ENCODE data around the gene GSE1.

GSE1 gene

DNA sequence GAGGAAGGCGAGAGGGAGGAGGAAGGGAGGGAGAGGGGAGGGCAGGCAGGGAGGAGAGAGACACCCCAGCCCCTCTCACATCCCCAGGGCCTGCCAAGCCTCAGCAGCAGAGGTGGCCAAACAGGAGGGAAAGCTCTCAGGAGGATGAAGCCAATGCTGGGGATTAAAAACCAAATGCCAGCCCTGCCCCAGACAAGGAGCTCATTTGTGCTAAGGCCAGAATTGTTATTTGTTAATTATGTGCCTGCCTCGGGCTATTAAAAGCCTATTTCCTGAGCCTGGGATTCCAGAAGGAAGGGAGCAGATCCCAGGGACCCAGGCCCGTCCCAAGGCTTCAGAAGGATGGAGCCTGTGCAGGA, 103.5 kb downstream of the GSE1 start:
- DNase-seq (ENCODE audit: low read depth), result no peak
- no peak overlapping the region for H3K4me3 ChIP-seq (ENCODE audit: low read depth, low read length)
- TF ChIP-seq, protein P1, sequence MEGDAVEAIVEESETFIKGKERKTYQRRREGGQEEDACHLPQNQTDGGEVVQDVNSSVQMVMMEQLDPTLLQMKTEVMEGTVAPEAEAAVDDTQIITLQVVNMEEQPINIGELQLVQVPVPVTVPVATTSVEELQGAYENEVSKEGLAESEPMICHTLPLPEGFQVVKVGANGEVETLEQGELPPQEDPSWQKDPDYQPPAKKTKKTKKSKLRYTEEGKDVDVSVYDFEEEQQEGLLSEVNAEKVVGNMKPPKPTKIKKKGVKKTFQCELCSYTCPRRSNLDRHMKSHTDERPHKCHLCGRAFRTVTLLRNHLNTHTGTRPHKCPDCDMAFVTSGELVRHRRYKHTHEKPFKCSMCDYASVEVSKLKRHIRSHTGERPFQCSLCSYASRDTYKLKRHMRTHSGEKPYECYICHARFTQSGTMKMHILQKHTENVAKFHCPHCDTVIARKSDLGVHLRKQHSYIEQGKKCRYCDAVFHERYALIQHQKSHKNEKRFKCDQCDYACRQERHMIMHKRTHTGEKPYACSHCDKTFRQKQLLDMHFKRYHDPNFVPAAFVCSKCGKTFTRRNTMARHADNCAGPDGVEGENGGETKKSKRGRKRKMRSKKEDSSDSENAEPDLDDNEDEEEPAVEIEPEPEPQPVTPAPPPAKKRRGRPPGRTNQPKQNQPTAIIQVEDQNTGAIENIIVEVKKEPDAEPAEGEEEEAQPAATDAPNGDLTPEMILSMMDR (IDR thresholded peaks at IDR 0.05; ENCODE audit: insufficient read depth, low read depth, low read length, missing control alignments), result no peak

DNA sequence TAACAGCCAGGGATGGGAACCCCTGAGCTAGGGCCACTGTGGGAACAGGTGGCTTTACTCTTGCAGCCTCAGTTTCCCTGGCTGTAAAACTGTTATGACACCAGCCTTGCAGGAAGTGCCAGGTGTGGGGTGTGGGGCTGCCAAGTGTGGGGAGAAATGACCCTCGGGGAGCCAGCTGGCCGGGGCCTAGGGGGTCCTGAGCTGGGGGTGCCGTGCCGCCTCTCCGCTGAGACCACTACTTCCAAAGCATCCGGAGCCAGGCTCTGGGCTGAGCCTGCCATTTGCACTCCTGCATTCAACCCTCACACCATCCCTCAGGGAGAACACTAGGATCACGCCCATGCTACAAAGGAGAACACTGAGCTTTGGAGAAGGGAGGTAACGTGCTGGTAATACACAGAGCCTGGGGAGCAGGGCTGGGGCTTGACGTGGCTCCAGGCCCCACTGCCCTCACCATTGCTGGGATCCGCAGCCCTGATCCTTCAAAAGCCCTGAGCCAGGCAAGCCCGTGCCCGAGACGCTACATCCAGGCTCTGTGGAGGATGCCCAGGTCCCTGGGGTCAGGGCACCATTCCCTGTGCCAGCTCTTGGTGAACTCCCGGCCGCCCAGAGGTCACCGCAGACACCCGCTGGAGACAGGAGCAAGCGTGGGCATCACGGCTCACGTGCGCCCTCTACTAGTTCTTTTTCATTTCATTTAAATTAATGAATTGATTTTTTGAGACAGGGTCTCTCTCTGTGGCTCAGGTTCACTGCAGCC, 104.5 kb downstream of the GSE1 start:
- TF ChIP-seq, protein P1 (IDR thresholded peaks at IDR 0.05; ENCODE audit: insufficient read depth, low read depth, low read length, missing control alignments), result peak; percentile 60
- no peak overlapping the region for H3K4me3 ChIP-seq (ENCODE audit: low read depth, low read length)
- peak; percentile 76 for DNase-seq (ENCODE audit: low read depth)

DNA sequence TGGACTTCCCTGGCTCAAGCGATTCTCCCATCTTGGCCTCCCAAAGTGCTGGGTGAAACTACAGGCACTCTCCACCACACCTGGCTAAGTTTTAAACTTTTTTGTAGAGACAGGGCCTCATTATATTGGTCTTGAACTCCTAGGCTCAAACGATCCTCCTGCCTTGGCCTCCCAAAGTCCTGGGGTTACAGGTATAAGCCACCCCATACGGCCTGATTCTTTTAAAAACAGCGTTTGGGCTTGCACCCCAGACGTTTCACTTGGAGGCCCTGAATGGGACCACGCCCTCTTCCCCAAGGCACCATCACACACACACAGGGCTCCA, 105.0 kb downstream of the GSE1 start:
- TF ChIP-seq, protein P1 (IDR thresholded peaks at IDR 0.05; ENCODE audit: insufficient read depth, low read depth, low read length, missing control alignments), result no peak
- no peak for DNase-seq (ENCODE audit: low read depth)
- H3K4me3 ChIP-seq (ENCODE audit: low read depth, low read length), result no peak overlapping the region

DNA sequence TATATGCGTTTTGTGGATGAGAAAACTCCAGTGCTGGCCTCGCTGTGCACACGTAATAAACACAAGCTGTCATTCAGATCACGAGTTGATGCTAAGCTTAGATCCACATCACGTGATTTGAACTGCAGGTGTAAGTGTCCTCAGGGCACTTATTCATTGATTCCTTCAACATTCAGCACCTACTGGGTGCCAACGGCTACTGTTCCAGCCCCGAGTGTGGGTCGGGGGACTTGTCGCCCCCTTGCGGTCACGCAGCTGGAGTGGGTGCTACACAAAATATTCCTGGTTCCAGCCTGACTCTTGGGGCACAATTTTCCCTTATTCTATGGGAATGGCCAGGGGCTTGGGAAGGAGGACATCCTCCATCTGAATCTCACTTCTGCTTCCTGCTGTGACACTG, 105.6 kb downstream of the GSE1 start:
- no peak overlapping the region for H3K4me3 ChIP-seq (ENCODE audit: low read depth, low read length)
- TF ChIP-seq, protein P1 (IDR thresholded peaks at IDR 0.05; ENCODE audit: insufficient read depth, low read depth, low read length, missing control alignments), result peak; percentile 64
- DNase-seq (ENCODE audit: low read depth), result peak; percentile 42

DNA sequence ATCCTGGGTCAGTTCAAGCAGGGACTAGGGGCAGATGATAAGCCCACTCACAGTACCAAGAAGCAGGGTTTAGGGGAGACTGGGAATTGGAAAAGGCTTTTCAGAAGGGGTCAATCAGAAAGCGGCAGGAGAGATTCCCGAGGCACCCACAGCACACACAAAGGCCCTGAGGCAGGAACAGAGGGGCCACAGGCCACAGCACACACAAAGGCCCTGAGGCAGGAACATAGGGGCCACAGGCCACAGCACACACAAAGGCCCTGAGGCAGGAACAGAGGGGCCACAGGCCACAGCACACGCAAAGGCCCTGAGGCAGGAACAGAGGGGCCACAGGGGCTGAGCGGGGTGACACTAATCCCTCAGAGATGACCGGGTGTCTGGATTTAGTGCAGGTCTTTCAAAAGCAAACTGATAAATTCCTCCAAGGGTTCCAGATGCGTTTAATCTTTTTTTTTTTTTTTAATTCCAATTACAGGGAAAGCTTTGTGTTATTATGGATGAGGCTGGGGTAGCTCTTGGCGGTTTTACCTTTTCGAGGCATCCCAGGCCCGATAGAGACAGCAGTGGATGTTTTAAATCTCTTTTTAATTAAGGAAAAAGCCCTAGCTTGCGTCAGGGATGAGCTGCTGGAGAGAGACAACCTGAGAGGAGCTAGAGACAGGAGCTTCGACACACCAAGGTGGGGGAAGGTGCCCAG, 106.6 kb downstream of the GSE1 start:
- H3K4me3 ChIP-seq (ENCODE audit: low read depth, low read length), result no peak overlapping the region
- TF ChIP-seq, protein P1 (IDR thresholded peaks at IDR 0.05; ENCODE audit: insufficient read depth, low read depth, low read length, missing control alignments), result no peak
- no peak for DNase-seq (ENCODE audit: low read depth)

DNA sequence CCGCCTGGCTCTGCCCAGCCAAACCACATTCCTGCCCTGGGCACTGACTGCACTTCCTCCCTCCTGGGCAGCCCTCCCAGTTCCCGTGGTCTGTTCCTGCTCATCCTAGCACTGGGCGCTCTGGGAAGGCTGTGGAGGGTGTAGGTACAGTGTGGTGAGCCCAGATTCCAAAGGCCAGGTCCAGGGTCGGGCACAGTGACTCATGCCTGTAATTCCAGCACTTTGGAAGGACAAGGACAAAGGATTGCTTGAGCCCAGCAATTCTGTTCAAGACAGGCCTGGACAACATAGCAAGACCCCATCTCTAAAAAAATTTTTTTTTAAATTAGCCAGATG, 107.1 kb downstream of the GSE1 start:
- DNase-seq (ENCODE audit: low read depth), result no peak
- TF ChIP-seq, protein P1 (IDR thresholded peaks at IDR 0.05; ENCODE audit: insufficient read depth, low read depth, low read length, missing control alignments), result no peak

More for the DNA sequence above, 107.1 kb downstream of the GSE1 start:
- H3K4me3 ChIP-seq (ENCODE audit: low read depth, low read length), result no peak overlapping the region
